ENCODE data around the gene CHRNE. TPM values are rescaled to one million over a fixed set of nuclear protein-coding genes. Genes with fewer than 3 reads are reported as not detected.

CHRNE gene
- total and polyA plus RNA-seq, 2 of the 13 experiments (the other 11 are each of a cell fraction or from before 2014, with no cell fraction given): 0.53 to 0.59 TPM

GRCh38 chr17:4939796-4940554 lies 37.1 kb upstream of the CHRNE start, which contains the start of the genes RNF167 and SLC25A11 (continued):
- TF ChIP-seq BCLAF1 (IDR thresholded peaks at IDR 0.05): no peak
- 0 out of 2 replicates have a peak, but pooled peaks have one; percentile 27 for TF ChIP-seq FIP1L1 (IDR thresholded peaks at IDR 0.05; ENCODE audit: borderline replicate concordance, insufficient read depth, low read depth, low read length)
- TF ChIP-seq, protein P1, sequence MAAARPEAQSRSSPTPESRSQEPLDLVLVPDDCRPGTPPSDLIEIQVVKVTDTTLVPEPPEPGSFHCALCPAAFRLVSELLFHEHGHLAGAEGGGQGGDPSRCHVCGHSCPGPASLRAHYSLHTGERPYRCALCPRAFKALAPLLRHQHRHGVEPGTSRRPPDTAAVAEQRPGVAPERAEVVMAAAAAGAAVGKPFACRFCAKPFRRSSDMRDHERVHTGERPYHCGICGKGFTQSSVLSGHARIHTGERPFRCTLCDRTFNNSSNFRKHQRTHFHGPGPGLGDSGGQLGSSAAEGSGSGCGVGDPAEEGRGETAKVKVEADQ (CRISPR knock-in tag; IDR thresholded peaks at IDR 0.05; ENCODE audit: borderline replicate concordance): no peak; the same call in 1 of the 2 replicates
- no peak; the same call in 1 of the 2 replicates for TF ChIP-seq ZBTB7B (CRISPR knock-in tag; IDR thresholded peaks at IDR 0.05)
- TF ChIP-seq ZNF644 (CRISPR knock-in tag; IDR thresholded peaks at IDR 0.05; ENCODE audit: low read depth): no peak
- no peak; the same call in 1 of the 2 replicates for TF ChIP-seq SAFB2 (CRISPR knock-in tag; IDR thresholded peaks at IDR 0.05; ENCODE audit: borderline replicate concordance, low read depth)
- TF ChIP-seq, protein P2, sequence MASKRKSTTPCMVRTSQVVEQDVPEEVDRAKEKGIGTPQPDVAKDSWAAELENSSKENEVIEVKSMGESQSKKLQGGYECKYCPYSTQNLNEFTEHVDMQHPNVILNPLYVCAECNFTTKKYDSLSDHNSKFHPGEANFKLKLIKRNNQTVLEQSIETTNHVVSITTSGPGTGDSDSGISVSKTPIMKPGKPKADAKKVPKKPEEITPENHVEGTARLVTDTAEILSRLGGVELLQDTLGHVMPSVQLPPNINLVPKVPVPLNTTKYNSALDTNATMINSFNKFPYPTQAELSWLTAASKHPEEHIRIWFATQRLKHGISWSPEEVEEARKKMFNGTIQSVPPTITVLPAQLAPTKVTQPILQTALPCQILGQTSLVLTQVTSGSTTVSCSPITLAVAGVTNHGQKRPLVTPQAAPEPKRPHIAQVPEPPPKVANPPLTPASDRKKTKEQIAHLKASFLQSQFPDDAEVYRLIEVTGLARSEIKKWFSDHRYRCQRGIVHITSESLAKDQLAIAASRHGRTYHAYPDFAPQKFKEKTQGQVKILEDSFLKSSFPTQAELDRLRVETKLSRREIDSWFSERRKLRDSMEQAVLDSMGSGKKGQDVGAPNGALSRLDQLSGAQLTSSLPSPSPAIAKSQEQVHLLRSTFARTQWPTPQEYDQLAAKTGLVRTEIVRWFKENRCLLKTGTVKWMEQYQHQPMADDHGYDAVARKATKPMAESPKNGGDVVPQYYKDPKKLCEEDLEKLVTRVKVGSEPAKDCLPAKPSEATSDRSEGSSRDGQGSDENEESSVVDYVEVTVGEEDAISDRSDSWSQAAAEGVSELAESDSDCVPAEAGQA (IDR thresholded peaks at IDR 0.05; ENCODE audit: low read depth): 0 out of 2 replicates have a peak, but pooled peaks have one; percentile 52
- TF ChIP-seq, protein P2 (CRISPR knock-in tag; IDR thresholded peaks at IDR 0.05; ENCODE audit: borderline replicate concordance): no peak
- no peak for TF ChIP-seq ZNF513 (CRISPR knock-in tag; conservative IDR thresholded peaks at IDR 0.05)
- peak; percentile 68 for TF ChIP-seq MYC (CRISPR knock-in tag; IDR thresholded peaks at IDR 0.05; ENCODE audit: borderline replicate concordance)
- no peak for TF ChIP-seq STAG1 (CRISPR knock-in tag; IDR thresholded peaks at IDR 0.05)
- 0 out of 2 replicates have a peak, but pooled peaks have one; percentile 22 for TF ChIP-seq ERF (CRISPR knock-in tag; IDR thresholded peaks at IDR 0.05)
- TF ChIP-seq CSRNP1 (CRISPR knock-in tag; IDR thresholded peaks at IDR 0.05): no peak
- no peak for TF ChIP-seq REXO4 (CRISPR knock-in tag; IDR thresholded peaks at IDR 0.05; ENCODE audit: borderline replicate concordance)
